DMS 273 treated with DMSO at 0.1 percent for 48 hours (cell line): ENCODE results near the gene UPP2.

Source experiments
- DNase-seq: peaks from one replicate; lab custom pipeline; 2025; lab: John Stamatoyannopoulos, UW

UPP2 gene

DNA sequence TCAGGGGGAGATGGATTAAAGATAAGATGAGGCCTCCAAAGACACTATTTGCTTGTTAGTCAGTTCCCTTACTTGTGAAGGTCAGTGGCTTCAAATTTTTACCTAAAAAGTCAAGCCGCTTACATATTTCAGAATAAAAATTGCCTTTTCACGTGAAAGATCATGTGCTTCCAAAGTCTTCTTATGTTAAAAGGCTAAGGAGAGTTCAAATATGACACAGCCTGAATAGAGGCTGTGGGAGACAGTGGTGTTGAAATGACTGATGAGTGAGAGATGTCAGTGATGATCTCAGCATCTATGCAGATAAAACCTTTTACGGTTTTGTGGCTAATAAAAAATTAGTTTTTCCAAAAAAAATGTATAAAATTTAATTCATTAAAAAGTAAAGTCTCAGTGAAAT, 40.5 kb downstream of the UPP2 start:
- no peak for DNase-seq

GRCh38 chr2:158142568-158143332, 41.1 kb downstream of the UPP2 start:
- no peak for DNase-seq

DNA sequence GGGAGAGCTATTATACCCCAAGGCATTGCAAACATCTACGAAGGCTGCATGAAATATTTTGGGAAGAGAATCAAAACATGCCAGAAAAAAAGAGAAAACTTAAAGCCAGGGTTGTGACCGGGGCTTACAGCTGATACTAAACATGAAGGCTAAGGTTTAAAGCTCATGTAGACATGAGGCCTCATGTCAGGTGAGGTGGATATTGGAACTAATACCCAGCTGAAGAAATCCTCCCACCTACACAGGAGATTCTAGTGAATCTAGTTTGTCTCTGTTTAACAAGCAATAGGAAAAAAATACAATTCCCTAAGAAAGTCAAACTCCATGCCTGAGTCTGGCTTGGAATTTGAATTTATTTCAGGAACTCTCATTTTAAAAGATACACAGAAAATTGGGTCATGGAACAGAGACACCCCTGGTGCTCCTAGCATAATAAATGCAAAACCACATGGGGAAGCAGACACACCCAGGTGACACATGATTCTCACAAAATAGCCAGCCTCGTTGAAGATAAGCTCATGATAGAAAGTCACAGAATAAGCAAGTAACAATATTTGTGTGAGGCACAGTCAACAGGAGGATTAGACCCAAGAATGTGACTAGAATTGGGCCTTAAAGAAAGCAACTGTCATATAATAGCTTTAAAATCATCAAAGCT, 42.2 kb downstream of the UPP2 start:
- DNase-seq: no peak

DNA sequence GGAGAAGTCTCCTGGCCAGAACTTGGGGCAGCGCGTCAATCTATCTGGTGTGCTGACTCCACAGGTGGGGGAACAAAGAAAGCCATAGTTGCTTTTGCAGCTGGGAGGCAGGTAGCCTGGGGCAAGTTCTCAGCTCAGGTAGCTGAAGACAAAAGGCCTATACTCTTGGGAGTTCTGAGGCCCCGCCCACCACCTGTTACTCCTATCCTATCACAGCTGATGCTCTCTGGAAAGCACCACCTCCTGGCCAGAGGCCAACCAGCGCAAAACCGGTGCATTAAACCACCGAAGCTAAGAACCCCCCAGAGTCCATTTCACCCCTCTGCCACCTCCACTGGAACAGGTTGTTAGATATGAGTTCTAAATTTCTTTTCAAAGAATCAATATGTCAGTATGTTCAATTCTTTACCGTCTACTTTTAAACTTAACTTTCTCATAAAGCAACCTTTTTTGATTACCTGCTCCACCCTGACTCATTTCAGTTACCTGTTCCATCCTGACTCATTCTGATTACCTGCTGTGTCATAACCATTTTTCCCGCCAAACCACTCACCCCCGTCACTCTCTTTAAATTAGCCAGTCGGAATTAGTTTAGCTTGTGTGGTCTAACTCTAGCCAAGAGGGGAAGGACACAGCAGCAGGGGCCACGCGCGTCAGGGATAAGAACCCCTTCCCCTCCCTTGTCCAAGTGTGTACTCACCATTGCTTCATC, 43.4 kb downstream of the UPP2 start:
- no peak for DNase-seq

- DNase-seq: no peak
Measured at GRCh38 chr2:158153270-158154015, 51.8 kb downstream of the UPP2 start.

- no peak for DNase-seq
Measured at GRCh38 chr2:158154596-158154995, 52.9 kb downstream of the UPP2 start.

DNA sequence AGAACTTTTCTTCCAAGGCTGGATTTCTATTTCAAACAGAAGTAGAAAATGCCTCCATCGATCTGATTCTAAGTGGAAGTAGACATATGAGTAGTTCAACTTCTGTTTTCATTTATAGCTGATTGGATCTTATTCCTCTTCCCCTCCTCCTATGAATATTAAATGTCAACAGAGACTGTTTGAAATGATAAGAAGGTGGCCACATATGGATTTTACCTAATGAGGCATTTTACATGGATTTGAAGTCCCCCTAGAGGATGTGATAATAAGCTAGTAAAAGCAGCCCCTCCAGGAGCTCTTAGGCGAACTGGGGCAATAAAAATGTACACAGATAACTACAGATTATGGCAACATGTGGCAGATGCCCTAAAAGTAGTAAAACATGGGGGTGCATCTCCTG, 71.0 kb downstream of the UPP2 start:
- no peak for DNase-seq

- DNase-seq: no peak
Measured at GRCh38 chr2:158174495-158174894, 72.8 kb downstream of the UPP2 start.

DNA sequence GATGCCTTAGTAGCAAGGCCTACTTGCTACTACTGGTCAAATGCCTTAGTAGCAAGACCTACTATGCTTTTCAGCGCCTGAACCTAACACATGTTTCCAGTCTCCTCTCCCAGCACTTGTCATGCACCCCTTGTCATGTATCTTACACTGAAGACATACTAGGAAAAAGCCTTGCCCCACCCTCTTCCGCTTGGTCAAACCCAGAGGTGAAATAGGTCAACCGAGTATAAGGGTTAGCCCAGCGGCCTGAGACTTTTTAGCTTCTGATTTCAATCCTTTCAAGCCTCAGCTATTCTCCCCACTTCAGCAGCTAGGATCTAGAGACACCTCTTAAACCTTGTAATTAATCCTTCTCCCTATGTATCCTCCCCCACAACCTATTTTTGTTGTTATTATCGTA, 73.3 kb downstream of the UPP2 start:
- no peak for DNase-seq

DNA sequence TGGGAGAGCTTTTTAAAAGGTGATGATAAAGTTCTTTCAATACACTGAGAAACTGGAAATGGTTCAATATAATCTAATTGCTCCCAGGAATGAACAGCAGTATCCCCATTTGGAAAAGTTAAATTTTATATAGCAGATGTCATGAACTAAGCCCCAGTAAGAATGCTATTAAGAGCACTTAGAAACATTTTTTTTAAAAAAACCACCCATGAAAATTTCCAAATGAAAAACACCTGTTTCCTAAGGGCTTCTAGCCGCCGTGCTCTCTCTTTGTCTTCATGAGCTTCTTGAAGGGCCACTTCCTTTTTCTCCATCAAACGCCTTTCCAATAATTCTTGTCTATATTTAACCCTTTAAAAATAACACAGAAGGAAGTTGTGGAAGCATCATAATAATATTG, 77.0 kb downstream of the UPP2 start:
- DNase-seq: no peak

- no peak for DNase-seq
Measured at GRCh38 chr2:158179660-158180059, 78.0 kb downstream of the UPP2 start.

DNA sequence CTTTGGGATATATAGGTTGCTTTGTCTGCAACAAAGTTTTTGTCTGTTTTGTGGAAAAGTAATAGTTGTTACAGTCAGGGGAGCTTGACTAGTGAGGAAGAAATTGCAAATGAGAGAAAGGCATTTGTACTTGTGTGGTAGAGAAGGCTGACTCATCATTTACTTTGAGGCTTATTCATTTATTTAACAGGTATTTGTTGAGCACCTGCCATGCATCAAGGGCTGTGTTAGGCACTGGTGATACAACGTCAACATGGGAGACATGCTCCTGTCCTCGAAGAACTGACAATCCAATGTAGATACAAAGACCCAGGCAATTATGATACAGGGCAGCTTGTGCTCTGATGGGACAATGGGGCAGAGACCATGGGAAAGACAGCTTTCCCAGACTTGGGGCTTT, 79.5 kb downstream of the UPP2 start:
- DNase-seq: no peak

DNA sequence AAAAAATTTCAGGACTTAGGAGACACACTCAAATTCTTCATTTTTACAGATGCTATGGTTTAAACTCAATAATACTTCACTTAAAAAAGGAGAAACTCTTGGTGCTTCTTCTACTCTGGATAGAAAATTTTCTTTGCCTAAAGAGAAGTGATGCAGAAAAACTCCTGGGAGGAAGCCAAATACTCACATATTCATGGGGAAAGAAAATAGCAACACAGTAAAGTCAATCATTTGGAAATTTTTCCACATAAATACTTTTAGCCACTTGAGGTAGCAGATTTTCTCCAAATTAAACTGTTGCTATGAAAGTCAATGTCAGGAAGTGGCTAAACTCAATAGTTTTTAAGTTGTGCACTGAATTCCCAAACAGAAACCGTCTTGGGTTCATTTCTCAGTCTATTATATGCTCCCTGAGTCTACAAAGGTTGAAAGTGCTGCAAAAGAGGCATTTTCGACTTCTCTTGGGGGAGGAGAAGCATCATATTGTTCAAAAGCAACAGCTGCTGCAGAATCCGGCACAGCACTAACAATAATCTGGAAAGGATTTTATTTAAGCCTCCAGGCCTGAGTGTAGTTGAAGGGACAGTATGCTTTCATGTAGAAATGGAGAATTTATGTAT, 81.1 kb downstream of the UPP2 start:
- DNase-seq: no peak

GRCh38 chr2:158184001-158184400, 82.3 kb downstream of the UPP2 start:
- no peak for DNase-seq

GRCh38 chr2:158184556-158185343, 83.1 kb downstream of the UPP2 start:
- DNase-seq: no peak
